NOMO-1 treated with dmso at 0.1 percent for 144 hours (cell line): Measurements from ENCODE around the gene KRT33A.
"Not testable (repeated sequence)": the region's sequence is repeated elsewhere in the genome, so short reads cannot be mapped to it uniquely, and the experiment has no call there.

Source experiments
- DNase-seq: peaks from one replicate; lab custom pipeline; 2025; ENCODE audit not compliant: unreplicated experiment; lab: John Stamatoyannopoulos, UW

The KRT33A gene

GRCh38 chr17:41350381-41350878 is at the start of gene KRT33A:
KRT33A (minus strand) TSS chr17:41350828; CDS start chr17:41350767, 61 bp downstream.
- DNase-seq, result not testable (repeated sequence)

DNA sequence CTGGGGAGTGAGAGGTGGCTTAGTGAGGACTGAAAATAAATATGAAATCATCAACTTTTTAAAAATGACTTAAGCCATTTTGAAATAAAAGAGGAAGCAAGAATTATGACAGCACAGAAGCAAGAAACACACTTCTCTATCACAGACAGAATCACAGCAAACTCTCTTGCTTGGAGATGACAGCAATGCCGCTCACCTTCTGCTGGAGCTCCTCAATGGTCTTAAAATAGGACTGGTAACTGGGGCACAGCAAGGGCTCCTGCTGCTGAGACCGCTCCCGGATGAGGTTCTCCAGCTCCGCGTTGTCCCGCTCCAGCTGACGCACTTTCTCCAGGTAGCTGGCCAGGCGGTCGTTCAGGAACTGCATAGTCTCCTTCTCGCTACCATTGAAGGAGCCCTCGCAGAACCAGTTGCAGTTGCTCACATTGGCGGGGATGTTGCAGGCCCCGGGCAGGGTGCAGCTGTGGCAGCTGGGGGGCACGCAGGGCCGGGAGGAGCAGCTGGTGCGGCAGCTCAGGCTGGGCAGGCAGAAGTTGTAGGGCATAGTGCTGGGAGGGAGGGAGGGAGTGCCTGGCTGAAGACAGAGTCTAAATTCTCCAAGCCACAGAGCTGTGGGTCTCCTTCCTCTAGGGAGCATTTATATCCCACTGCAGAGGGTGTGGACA is 46.5 kb upstream of the KRT33A start, which contains the start of gene KRT31:
Gene KRT31, minus strand, starts transcription at position 613 of the 665 bp plus-strand sequence. Its CDS starts 69 bp downstream, at position 544.
- DNase-seq, result peak; percentile 52

- DNase-seq, result no peak
These were observed 45.7 kb upstream of the KRT33A start for GRCh38 chr17:41396340-41396739.

DNA sequence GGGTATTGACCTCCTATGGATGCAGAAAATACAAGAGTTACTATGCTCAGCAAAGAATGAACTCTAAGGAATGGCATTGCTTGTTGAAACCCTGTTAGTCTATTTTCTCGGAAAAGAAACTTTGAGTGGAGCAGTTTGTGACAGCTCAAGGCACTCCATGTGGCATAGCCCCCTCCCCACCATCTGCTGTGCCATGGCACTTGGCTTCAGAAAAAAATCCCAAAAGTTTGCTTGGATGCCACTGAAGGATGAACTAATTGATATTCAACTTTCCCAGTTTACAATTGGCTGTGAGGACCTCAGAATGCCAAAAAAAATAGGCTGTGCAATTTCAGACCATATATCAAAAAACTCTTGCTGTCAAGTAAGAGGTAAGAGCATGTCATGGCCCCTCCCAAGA is 45.0 kb upstream of the KRT33A start:
- DNase-seq, result no peak

GRCh38 chr17:41395044-41395443 is 44.4 kb upstream of the KRT33A start:
- DNase-seq, result not testable (repeated sequence)

GRCh38 chr17:41394254-41394996 is 43.8 kb upstream of the KRT33A start:
- no peak for DNase-seq

GRCh38 chr17:41393826-41394225 is 43.2 kb upstream of the KRT33A start:
- no peak for DNase-seq

- DNase-seq, result no peak
These were observed 42.7 kb upstream of the KRT33A start for GRCh38 chr17:41393294-41393693.

GRCh38 chr17:41392278-41392677 is 41.6 kb upstream of the KRT33A start:
- DNase-seq, result no peak

- DNase-seq, result no peak
These were observed 40.9 kb upstream of the KRT33A start for GRCh38 chr17:41391535-41391934.

GRCh38 chr17:41390411-41390938 is 39.8 kb upstream of the KRT33A start:
- no peak for DNase-seq

DNA sequence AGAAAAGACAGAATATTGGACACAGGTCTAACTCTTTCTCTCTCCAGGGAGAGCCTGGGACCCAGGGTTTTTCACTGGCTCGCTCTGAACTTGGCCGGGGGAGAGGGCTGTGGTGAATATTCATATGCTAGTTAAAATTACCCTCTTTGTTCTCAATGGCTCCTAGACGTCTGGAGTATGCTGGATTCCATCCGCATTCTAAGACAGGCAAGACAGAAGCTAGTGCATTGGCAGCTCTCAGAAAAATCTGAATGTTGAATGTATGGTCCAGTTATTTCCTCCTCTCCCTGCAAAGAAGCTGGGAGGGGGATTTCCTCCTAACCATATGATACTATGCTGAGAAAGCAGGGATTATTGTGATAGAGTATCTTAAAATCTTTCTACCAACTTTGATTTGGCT is 37.0 kb upstream of the KRT33A start:
- no peak for DNase-seq

GRCh38 chr17:41386227-41386626 is 35.6 kb upstream of the KRT33A start:
- no peak for DNase-seq

DNA sequence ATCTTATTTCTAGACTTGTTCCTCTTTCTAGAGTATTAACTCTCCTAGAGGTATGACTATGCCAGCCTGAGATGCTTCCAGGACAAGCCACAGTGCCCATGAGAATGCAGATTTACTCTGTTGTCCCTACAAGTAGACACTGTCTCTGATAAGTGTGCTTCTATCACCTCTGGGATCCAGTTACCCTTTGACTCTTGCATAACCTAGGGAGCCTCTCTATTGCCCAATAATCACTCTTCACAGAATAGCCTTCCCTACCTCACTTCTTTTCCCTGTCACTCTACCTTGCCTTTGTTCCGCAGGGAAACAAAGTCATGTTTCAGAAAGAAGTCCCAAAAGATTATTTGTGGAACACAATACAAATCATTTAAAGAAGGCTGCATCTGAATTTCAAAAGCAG is 33.1 kb upstream of the KRT33A start:
- DNase-seq, result peak; percentile 27

GRCh38 chr17:41382394-41382793 is 31.8 kb upstream of the KRT33A start:
- no peak for DNase-seq

- DNase-seq, result not testable (repeated sequence)
These were observed 31.3 kb upstream of the KRT33A start, which contains the start of gene KRT34 for GRCh38 chr17:41381943-41382342. KRT34 (minus strand) TSS chr17:41382306; CDS start chr17:41382246, 60 bp downstream.

GRCh38 chr17:41380091-41380490 is 29.5 kb upstream of the KRT33A start:
- not testable (repeated sequence) for DNase-seq

DNA sequence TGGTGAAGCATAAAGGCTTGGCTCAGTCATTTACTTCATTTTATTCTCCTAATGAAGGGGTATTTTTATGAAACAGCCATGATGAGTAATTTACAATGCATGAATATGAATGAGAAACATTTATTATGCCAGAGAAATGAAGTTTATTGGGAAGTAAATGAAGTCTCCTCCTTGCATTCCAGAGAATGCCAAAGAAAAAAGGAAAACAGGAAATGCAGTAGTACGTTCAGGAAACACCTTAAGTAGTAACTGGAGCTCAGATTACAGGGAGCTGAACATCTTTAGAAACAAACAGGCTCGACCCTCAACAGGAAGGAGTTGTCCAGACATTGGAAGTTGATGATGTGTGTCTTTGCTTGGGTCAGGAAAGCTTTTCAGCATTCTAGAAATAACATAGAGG is 26.9 kb upstream of the KRT33A start:
- DNase-seq, result no peak

GRCh38 chr17:41369713-41370112 is 19.1 kb upstream of the KRT33A start, which contains the start of gene KRT33B:
KRT33B (minus strand) TSS chr17:41369813; CDS start chr17:41369750, 63 bp downstream.
- no peak for DNase-seq

GRCh38 chr17:41369023-41369422 is 18.4 kb upstream of the KRT33A start:
- DNase-seq, result no peak

DNA sequence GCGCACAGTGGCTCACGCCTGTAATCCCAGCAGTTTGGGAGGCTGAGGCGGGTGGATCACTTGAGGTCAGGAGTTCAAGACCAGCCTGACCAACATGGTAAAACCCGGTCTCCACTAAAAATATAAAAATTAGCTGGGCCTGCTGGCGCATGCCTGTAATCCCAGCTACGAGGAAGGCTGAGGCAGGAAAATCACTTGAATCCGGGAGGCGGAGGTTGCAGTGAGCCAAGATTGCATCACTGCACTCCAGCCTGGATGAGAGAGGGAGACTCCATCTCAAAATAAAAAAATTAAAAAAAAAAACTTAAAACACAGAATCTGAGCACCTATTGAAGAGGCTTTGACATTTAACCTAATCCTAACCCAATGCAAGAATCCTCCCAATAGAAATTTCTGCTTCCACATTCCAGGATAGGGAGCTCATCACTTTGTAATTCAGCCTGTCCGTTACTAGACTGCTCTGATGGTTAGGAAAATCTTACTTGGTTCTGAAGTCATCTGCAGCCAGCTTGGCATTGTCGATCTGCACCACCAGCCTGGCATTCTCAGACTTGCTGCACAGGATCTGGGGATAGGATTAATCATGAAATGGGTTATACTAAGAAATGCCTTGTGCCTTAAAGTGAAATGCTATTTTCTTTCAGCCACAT is 16.9 kb upstream of the KRT33A start:
- no peak for DNase-seq
